Retinal pigment epithelial cell (primary cell): ENCODE data around the gene RIPPLY3.

Experiments used
- DNase-seq: peaks from one replicate; pipeline ENCODE4 v3.0.0-alpha.2; 2010; ENCODE audit warnings: low read depth
- H3K4me3 ChIP-seq: 2 replicates; pipeline ENCODE4 v1.5.1; 2011; ENCODE audit warnings: mild to moderate bottlenecking, low read length, control low read depth, moderate library complexity
- TF ChIP-seq, protein P1 (sequence below): conservative IDR thresholded peaks from 2 replicates; pipeline ENCODE4 v1.5.1; 2011; ENCODE audit warnings: low read depth, low read length, control low read depth, inconsistent platforms

The RIPPLY3 gene

GRCh38 chr21:37006486-37007291 is at the start of gene RIPPLY3:
TSS of gene RIPPLY3 (plus strand) at chr21:37006702. CDS start at chr21:37006773, 71 bp downstream.
- no peak for DNase-seq
- peak within 1 kb of the TSS; percentile 34 for H3K4me3 ChIP-seq
- TF ChIP-seq, protein P1, sequence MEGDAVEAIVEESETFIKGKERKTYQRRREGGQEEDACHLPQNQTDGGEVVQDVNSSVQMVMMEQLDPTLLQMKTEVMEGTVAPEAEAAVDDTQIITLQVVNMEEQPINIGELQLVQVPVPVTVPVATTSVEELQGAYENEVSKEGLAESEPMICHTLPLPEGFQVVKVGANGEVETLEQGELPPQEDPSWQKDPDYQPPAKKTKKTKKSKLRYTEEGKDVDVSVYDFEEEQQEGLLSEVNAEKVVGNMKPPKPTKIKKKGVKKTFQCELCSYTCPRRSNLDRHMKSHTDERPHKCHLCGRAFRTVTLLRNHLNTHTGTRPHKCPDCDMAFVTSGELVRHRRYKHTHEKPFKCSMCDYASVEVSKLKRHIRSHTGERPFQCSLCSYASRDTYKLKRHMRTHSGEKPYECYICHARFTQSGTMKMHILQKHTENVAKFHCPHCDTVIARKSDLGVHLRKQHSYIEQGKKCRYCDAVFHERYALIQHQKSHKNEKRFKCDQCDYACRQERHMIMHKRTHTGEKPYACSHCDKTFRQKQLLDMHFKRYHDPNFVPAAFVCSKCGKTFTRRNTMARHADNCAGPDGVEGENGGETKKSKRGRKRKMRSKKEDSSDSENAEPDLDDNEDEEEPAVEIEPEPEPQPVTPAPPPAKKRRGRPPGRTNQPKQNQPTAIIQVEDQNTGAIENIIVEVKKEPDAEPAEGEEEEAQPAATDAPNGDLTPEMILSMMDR: no peak

DNA sequence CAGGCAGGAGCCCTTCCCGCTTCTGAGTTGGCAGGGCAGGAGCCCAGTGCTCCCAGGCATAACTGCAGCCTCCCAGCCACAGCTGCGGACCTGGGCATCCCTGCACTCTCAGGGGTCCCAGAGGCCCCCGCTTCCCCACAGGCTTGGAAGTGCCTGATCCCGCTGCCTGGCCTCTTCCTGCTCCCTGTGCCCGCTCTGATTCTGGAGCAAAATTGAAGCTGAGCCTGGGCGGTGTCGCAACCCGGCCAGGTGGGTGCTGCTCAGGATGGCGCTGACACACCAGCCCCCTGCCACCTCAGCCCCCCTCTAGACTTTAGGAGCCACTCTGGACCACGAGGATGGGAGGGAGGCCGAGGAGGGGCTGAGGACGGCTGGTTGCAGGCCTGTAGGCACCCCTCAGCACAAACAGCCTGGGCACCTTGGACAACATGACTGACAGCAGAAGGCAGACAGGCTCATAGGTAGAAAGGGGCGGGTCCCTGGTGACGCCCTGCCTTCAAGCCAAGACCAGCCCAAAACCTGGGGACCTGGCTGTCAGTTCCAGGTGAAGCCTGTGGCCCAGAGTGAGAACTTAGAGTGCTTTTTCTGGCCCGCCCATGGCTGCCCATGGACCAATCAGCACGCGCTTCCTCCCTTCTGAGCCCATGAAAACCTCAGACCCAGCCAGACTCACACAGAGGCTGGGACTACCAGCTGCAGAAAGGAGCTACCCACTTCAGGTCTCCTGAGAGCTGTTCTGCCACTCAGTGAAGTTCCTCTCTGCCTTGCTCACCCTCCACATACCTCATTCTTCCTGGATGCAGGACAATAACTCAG is 47.3 kb upstream of the RIPPLY3 start:
- TF ChIP-seq, protein P1: no peak
- no peak overlapping the region for H3K4me3 ChIP-seq

GRCh38 chr21:36960676-36961284 is 45.7 kb upstream of the RIPPLY3 start:
- no peak overlapping the region for H3K4me3 ChIP-seq
- TF ChIP-seq, protein P1: no peak
- DNase-seq: no peak

More for the DNA sequence above, 47.3 kb upstream of the RIPPLY3 start:
- DNase-seq: no peak

- TF ChIP-seq, protein P1: no peak
- no peak for DNase-seq
- no peak overlapping the region for H3K4me3 ChIP-seq
These were observed 44.3 kb upstream of the RIPPLY3 start for GRCh38 chr21:36962098-36962780.

- no peak for DNase-seq
- TF ChIP-seq, protein P1: no peak
- no peak overlapping the region for H3K4me3 ChIP-seq
These were observed 42.1 kb upstream of the RIPPLY3 start for GRCh38 chr21:36964398-36964797.

- TF ChIP-seq, protein P1: no peak
- DNase-seq: no peak
- H3K4me3 ChIP-seq: peak overlapping the region; percentile 67
These were observed 41.4 kb upstream of the RIPPLY3 start for GRCh38 chr21:36964827-36965719.
